Keratinocyte (primary cell): ENCODE measurements around the gene KRTAP9-1. TPM values are rescaled to one million over a fixed set of nuclear protein-coding genes. Genes with fewer than 3 reads are reported as not detected.
A peak's percentile ranks its signal among the peaks of the same experiment; 100 is the strongest.

Experiments used
- DNase-seq: peaks from one replicate; pipeline ENCODE4 v3.0.0-alpha.2; 2011; ENCODE audit warnings: low read depth, missing footprints, low spot score
- FAIRE-seq: peaks from 2 replicates; lab custom pipeline; 2011; peaks lifted over from hg19 to GRCh38; lab: Jason Lieb, UNC
- H2AFZ ChIP-seq: 2 replicates; pipeline ENCODE4 v1.6.0; 2012; ENCODE audit warnings: low read length, control low read depth, inconsistent platforms; ENCODE audit not compliant: control insufficient read depth
- H3K27ac ChIP-seq: 2 replicates; pipeline ENCODE4 v1.5.1; 2011; ENCODE audit warnings: low read length; ENCODE audit not compliant: control insufficient read depth, insufficient read depth
- H3K27me3 ChIP-seq: 3 replicates; pipeline ENCODE4 v1.6.0; 2011; ENCODE audit warnings: low read length; ENCODE audit not compliant: control insufficient read depth, insufficient read depth; ENCODE audit errors: extremely low read depth
- H3K36me3 ChIP-seq, 2 experiments: 2 replicates in 1 of 2; 3 replicates in 1 of 2; pipeline ENCODE4 v1.5.1; 2011; ENCODE audit warnings: low read length in 2 of 2, mild to moderate bottlenecking in 1 of 2; ENCODE audit not compliant: control insufficient read depth in 2 of 2, insufficient read depth in 2 of 2; ENCODE audit errors: extremely low read depth in 1 of 2
- H3K4me1 ChIP-seq: 3 replicates; pipeline ENCODE4 v1.5.1; 2011; ENCODE audit warnings: low read length; ENCODE audit not compliant: control insufficient read depth, insufficient read depth; ENCODE audit errors: extremely low read depth
- H3K4me2 ChIP-seq: 3 replicates; pipeline ENCODE4 v1.6.0; 2011; ENCODE audit warnings: low read depth, low read length; ENCODE audit not compliant: control insufficient read depth, insufficient read depth; ENCODE audit errors: extremely low read depth
- H3K4me3 ChIP-seq, 3 experiments: fragments of 200-600 bp in 1 of 3; sonication (generic) in 1 of 3; 2 replicates in 2 of 3; 3 replicates in 1 of 3; pipeline ENCODE4 v1.5.1; 2011 to 2016; ENCODE audit warnings: low read length in 3 of 3, mild to moderate bottlenecking in 3 of 3, control low read depth in 2 of 3, inconsistent platforms in 1 of 3, low read depth in 1 of 3, mixed read lengths in 1 of 3, mixed run types in 1 of 3, moderate library complexity in 1 of 3; ENCODE audit not compliant: control insufficient read depth in 2 of 3, insufficient read depth in 2 of 3; ENCODE audit errors: extremely low read depth in 1 of 3
- H3K79me2 ChIP-seq: 2 replicates; pipeline ENCODE4 v1.6.0; 2012; ENCODE audit warnings: low read length; ENCODE audit not compliant: control insufficient read depth, insufficient read depth
- H3K9ac ChIP-seq: 3 replicates; pipeline ENCODE4 v1.6.0; 2011; ENCODE audit warnings: low read length; ENCODE audit not compliant: control insufficient read depth, insufficient read depth; ENCODE audit errors: extremely low read depth
- H3K9me1 ChIP-seq: 3 replicates; pipeline ENCODE4 v1.6.0; 2011; ENCODE audit warnings: low read length; ENCODE audit not compliant: control insufficient read depth, insufficient read depth; ENCODE audit errors: extremely low read depth
- H3K9me3 ChIP-seq: 2 replicates; pipeline ENCODE4 v1.5.1; 2012; ENCODE audit warnings: low read depth, low read length; ENCODE audit not compliant: control insufficient read depth
- H4K20me1 ChIP-seq: 3 replicates; pipeline ENCODE4 v1.6.0; 2011; ENCODE audit warnings: low read length; ENCODE audit not compliant: control insufficient read depth, insufficient read depth; ENCODE audit errors: extremely low read depth
- EZH2 ChIP-seq: IDR thresholded peaks from one replicate; pipeline ENCODE4 v1.6.1; 2012; ENCODE audit warnings: inconsistent platforms, mild to moderate bottlenecking, low read length, moderate library complexity
- dilution Hi-C: fragments of 300-500 bp; cut with MboI; formaldehyde crosslinking; loops from one replicate; pipeline ENCODE4 v1.7.0; 2020; ENCODE audit warnings: low sequenced_read_pairs; ENCODE audit not compliant: extremely low pct_ligation_motif_present
- polyA plus RNA-seq, 5 experiments: library from polyadenylated mRNA; depleted of rRNA in 3 of 5; stranded (reverse) in 3 of 5; stranded (forward) in 1 of 5; unstranded in 1 of 5; fragments of >200 nt; gene quantifications; 1 replicate in 1 of 5; 2 replicates in 3 of 5; 3 replicates in 1 of 5; pipeline versions ENCODE4 v1.2.1 to v1.2.3, GENCODE V29; 2011 to 2012; ENCODE audit warnings: missing spikeins in 2 of 5, low read depth in 1 of 5, low replicate concordance in 1 of 5
- TF ChIP-seq, protein P1 (sequence below), 3 experiments: IDR thresholded peaks in 1 of 3; conservative IDR thresholded peaks in 1 of 3; optimal IDR thresholded peaks in 1 of 3; 2 replicates in 2 of 3; 3 replicates in 1 of 3; pipeline versions ENCODE3 to v1.5.1; 2011; ENCODE audit warnings: low read length in 3 of 3, mild to moderate bottlenecking in 3 of 3, moderate library complexity in 2 of 3, control low read depth in 1 of 3, inconsistent platforms in 1 of 3; ENCODE audit not compliant: insufficient read depth in 2 of 3; ENCODE audit errors: extremely low read depth in 1 of 3

Gene KRTAP9-1
- polyA plus RNA-seq, 1 donor (not counting 4 experiments of a cell fraction or from before 2014, with no cell fraction given) = not detected

DNA sequence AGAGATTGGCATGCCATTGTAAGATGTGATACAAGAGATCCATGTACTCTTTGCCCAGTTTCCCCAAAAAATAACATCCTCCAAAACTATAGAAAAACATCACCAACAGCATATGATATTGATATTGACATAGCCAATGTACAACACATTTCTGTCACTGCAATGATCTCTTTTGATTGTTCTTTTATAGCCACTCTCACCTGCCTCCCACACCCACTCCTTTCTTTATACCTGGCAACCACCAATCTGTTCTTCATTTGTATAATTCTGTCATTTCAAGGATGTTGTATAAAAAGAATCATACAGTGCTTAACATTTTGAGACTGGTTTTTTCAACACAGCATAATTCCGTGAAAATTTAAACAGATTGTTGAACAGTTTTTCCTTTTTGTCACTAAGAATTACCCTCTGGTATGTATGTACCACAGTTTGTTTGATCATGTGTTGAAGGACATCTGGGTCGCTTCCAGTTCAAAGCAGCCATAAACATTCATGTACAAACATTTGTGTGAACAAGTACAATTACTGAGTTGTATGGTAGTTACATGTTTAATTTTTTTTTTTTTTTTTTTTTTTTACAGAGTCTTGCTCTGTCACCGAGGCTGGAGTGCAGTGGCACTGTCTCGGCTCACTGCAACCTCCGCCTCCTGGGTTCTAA lies 9.9 kb downstream of the KRTAP9-1 start:
- Histone ChIP-seq H3K4me1 (no peaks in the 10 kb centered on the region), H2AFZ (no peak overlapping the region), H3K4me3 (no peak overlapping the region), H3K79me2 (no peaks in the 10 kb centered on the region), H3K27me3 (no peaks in the 10 kb centered on the region), H3K9me3 (no peaks in the 10 kb centered on the region), H3K27ac (no peak overlapping the region), H3K4me2 (no peak overlapping the region), H3K9me1 (no peaks in the 10 kb centered on the region), H4K20me1 (no peaks in the 10 kb centered on the region), H3K9ac (no peak overlapping the region), H3K36me3 (no peaks in the 10 kb centered on the region)
- TF ChIP-seq EZH2 = no peak
- TF ChIP-seq, protein P1, sequence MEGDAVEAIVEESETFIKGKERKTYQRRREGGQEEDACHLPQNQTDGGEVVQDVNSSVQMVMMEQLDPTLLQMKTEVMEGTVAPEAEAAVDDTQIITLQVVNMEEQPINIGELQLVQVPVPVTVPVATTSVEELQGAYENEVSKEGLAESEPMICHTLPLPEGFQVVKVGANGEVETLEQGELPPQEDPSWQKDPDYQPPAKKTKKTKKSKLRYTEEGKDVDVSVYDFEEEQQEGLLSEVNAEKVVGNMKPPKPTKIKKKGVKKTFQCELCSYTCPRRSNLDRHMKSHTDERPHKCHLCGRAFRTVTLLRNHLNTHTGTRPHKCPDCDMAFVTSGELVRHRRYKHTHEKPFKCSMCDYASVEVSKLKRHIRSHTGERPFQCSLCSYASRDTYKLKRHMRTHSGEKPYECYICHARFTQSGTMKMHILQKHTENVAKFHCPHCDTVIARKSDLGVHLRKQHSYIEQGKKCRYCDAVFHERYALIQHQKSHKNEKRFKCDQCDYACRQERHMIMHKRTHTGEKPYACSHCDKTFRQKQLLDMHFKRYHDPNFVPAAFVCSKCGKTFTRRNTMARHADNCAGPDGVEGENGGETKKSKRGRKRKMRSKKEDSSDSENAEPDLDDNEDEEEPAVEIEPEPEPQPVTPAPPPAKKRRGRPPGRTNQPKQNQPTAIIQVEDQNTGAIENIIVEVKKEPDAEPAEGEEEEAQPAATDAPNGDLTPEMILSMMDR (optimal IDR thresholded peaks at IDR 0.05 in 1 of 3, IDR thresholded peaks at IDR 0.05 in 1 of 3, conservative IDR thresholded peaks at IDR 0.05 in 1 of 3; ENCODE audit: extremely low read depth in 1 of 3, insufficient read depth in 2 of 3, low read length in 3 of 3) = no peak
- dilution Hi-C loops = no loop called here
- DNase-seq (no peak), FAIRE-seq (no peak)

DNA sequence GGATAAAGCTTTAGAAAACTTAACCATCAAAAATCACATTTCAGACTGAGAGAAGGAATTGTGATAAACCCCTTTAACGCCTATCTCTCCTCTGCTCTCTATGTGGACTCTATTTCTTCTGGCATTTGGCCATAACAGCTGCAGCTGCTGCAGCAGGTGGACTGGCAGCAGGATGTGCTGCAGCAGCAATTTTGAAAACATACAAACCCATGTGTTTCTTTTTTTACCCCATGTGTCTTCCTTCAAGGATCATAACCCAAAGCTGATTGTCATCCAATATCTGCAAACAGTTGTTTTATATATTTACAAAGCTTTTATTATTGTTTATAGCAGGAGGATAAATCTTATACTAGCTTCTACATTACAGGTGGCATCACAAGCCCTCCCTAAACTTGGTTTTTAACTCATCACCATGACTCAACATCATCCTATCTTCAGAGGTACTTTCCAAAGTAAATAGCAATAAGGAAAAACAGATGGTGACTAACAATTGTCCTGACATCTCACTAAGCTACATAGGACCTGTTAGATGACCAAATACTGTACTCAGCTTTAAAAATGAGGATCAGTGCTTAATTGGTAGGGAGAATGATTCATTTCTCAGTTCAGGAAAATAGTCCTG lies 22.3 kb downstream of the KRTAP9-1 start:
- dilution Hi-C loops = no loop called here

More for the DNA sequence above, 22.3 kb downstream of the KRTAP9-1 start:
- no peaks in the 10 kb centered on the region for H4K20me1 ChIP-seq
- TF ChIP-seq EZH2 = no peak
- TF ChIP-seq, protein P1 (optimal IDR thresholded peaks at IDR 0.05 in 1 of 3, IDR thresholded peaks at IDR 0.05 in 1 of 3, conservative IDR thresholded peaks at IDR 0.05 in 1 of 3; ENCODE audit: extremely low read depth in 1 of 3, insufficient read depth in 2 of 3, low read length in 3 of 3) = no peak
- no peak overlapping the region for H3K4me3 ChIP-seq
- H3K4me2 ChIP-seq = no peak overlapping the region
- H3K36me3 ChIP-seq = no peaks in the 10 kb centered on the region
- DNase-seq (peak; percentile 5), FAIRE-seq (peak; percentile 52)
- no peaks in the 10 kb centered on the region for H3K9me3 ChIP-seq
- no peak overlapping the region for H3K9ac ChIP-seq
- no peak overlapping the region for H3K27ac ChIP-seq
- H3K27me3 ChIP-seq = no peaks in the 10 kb centered on the region
- no peaks in the 10 kb centered on the region for H3K79me2 ChIP-seq
- H2AFZ ChIP-seq = no peak overlapping the region
- no peaks in the 10 kb centered on the region for H3K4me1 ChIP-seq
- H3K9me1 ChIP-seq = no peaks in the 10 kb centered on the region
